Mucosa of rectum (tissue), 2 donors: ENCODE data around the gene SEL1L3.

Experiments
- H3K27ac ChIP-seq, 2 donors: one replicate each; pipeline ENCODE4 v1.7.0; 2013; ENCODE audit warnings: inconsistent platforms in 2 of 2, low read depth in 2 of 2, low read length in 2 of 2
- H3K27me3 ChIP-seq, 2 donors: one replicate each; pipeline ENCODE4 v1.7.0; 2013; ENCODE audit warnings: low read length in 2 of 2; ENCODE audit not compliant: control insufficient read depth in 2 of 2, insufficient read depth in 2 of 2
- H3K36me3 ChIP-seq, 2 donors: one replicate each; pipeline ENCODE4 v1.7.0; 2013; ENCODE audit warnings: low read length in 2 of 2; ENCODE audit not compliant: control insufficient read depth in 2 of 2, insufficient read depth in 2 of 2
- H3K4me1 ChIP-seq, 2 donors: one replicate each; pipeline ENCODE4 v1.7.0; 2013; ENCODE audit warnings: low read length in 2 of 2, mild to moderate bottlenecking in 1 of 2; ENCODE audit not compliant: control insufficient read depth in 2 of 2, insufficient read depth in 2 of 2
- H3K4me3 ChIP-seq, 2 donors: one replicate each; pipeline ENCODE4 v1.7.0; 2013; ENCODE audit warnings: low read length in 2 of 2
- H3K9ac ChIP-seq, 2 donors: one replicate each; pipeline ENCODE4 v1.7.0; 2013; ENCODE audit warnings: low read length in 2 of 2, low read depth in 1 of 2, mild to moderate bottlenecking in 1 of 2
- H3K9me3 ChIP-seq, 2 donors: one replicate each; pipeline ENCODE4 v1.7.0; 2013; ENCODE audit warnings: low read length in 2 of 2; ENCODE audit not compliant: control insufficient read depth in 2 of 2
- donor health status: healthy.
- donor health status: Normal muscosa, but diverticular disease.

SEL1L3 gene

DNA sequence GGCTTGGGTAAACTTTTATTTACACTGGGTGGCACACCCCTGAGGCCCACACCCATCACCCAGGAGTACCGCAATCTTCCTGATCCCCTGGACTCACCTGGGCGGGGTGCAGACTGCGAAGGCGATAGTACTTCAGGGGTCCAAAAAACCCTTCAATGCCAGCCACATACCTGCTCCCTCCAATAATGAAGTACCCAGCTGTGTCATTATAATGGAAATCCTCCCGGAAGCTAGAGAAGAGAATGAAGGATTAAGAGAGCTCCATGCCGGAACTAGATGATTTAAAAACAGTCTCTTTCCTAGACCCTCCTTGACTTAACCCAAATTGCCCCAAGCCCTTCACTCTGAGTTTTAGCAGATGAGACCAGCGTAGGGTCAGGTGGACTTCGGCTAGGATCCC, 40.9 kb downstream of the SEL1L3 start:
- Histone ChIP-seq H3K9me3 (no peaks in the 10 kb centered on the region), H3K4me1 (no peaks in the 10 kb centered on the region)

DNA sequence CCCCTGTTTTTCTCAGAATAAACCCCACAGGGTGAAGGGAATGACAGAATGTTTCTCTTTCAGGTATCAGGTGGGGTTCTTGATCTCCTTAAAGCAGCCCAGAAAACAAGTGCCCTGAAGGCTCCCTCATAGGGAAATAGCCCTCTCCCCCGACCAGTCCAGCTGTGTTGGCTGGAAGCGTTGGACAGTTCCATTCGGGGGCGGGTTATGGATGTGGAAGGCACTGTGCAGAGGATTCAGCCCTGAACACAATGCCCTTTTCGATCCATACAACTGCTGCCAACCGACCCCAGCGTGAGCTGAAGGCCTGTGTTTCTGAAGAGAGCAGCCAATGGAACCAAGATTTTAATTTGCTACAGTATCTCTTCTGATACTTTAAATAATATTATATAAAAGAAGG, 41.5 kb downstream of the SEL1L3 start:
- H3K36me3 ChIP-seq, result peaks cover 55 to 61% of the 10 kb centered on the region in 2 donors
- no peaks in the 10 kb centered on the region for H3K27me3 ChIP-seq
- H3K4me3 ChIP-seq, result no peak overlapping the region
- H3K27ac ChIP-seq, result no peak overlapping the region
- no peak overlapping the region for H3K9ac ChIP-seq
- H3K9me3 ChIP-seq, result no peaks in the 10 kb centered on the region
- no peaks in the 10 kb centered on the region for H3K4me1 ChIP-seq

More for the DNA sequence above, 40.9 kb downstream of the SEL1L3 start:
- H3K4me3 ChIP-seq, result no peak overlapping the region
- no peak overlapping the region for H3K27ac ChIP-seq
- no peaks in the 10 kb centered on the region for H3K27me3 ChIP-seq
- peaks cover 54% of the 10 kb centered on the region in 2 donors for H3K36me3 ChIP-seq
- H3K9ac ChIP-seq, result no peak overlapping the region

DNA sequence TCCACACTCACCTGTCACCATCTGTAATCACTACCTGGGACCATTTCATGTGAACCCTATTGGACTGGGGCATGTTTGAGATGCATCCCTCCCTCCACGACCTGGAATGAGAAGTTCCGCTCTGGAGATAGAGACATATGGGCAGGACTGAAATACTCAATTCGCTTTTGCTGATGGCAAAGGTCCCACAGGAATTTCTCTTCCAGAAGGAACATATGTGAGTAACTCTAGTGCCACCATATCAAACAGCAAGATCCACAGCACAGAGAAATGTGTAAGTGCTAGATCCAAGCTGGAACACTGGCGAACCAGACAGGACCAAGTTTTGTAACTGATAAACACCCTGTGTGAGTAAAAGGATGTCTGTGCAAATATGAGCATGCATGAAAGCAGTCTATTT, 43.9 kb downstream of the SEL1L3 start:
- Histone ChIP-seq H3K27ac (no peak overlapping the region), H3K9me3 (no peaks in the 10 kb centered on the region)

DNA sequence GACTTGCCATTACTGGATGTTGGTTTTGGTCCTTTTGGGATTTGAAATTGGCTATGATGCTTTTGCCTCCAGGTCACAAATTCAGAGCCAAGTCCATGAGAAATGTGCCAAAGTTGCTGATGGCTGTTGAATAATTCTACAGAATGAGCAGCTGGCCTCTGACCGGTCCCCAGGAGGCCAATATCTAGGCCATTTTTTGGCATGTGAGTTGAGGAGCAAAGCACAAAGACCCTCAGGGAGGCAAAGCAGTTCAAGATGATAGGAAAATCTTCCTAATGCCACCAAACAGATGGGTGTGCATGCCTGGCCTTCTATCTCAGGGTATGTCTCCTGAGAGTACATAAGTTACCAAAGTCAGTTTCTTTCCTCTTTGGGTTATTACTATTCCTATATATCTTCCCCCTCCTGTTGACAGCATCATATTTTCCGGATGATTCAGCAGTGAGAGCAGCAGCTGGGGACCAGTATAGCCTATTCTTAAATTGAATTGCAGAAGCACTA, 44.4 kb downstream of the SEL1L3 start:
- Histone ChIP-seq H3K4me3 (no peak overlapping the region), H3K36me3 (peaks cover 61 to 68% of the 10 kb centered on the region in 2 donors), H3K9ac (no peak overlapping the region), H3K27ac (no peak overlapping the region), H3K4me1 (peaks cover 0 to 2% of the 10 kb centered on the region in 2 donors), H3K27me3 (no peaks in the 10 kb centered on the region), H3K9me3 (no peaks in the 10 kb centered on the region)

More for the DNA sequence above, 43.9 kb downstream of the SEL1L3 start:
- H3K4me1 ChIP-seq, result peaks cover 0 to 2% of the 10 kb centered on the region in 2 donors
- H3K36me3 ChIP-seq, result peaks cover 60 to 64% of the 10 kb centered on the region in 2 donors
- H3K27me3 ChIP-seq, result no peaks in the 10 kb centered on the region
- H3K9ac ChIP-seq, result no peak overlapping the region
- H3K4me3 ChIP-seq, result no peak overlapping the region

DNA sequence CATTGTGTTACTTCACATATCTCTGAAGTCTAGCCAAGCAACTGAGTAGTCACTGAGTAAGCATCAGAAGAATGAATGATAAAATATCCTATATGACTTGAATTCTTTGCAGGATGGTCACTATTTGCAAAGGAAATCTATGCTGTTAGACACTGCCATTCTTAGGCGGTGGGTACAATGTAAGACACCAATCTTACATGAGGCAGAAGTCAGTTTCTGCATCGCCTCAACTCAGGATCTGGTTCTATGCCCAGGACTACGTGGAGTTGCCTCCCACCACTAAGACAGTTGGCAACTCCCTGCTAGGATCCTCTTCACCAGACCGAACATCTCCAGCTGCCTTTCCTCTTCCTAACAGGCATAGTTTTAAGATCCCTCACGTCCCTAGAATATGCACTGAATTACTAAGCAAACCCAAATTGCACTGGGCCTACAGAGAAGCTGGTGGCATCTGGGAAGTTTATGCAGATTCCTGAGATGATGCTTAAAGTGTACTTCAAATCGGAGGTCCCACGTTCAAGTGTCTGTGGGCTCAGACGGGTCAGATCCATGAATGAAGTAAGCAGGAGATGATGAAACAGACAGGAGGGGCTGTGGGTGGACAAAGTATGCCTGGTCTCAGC, 45.6 kb downstream of the SEL1L3 start:
- Histone ChIP-seq H3K4me1 (peaks cover 0 to 2% of the 10 kb centered on the region in 2 donors), H3K27me3 (no peaks in the 10 kb centered on the region), H3K36me3 (peaks cover 61 to 65% of the 10 kb centered on the region in 2 donors), H3K4me3 (no peak overlapping the region), H3K9ac (no peak overlapping the region), H3K9me3 (no peaks in the 10 kb centered on the region), H3K27ac (no peak overlapping the region)

DNA sequence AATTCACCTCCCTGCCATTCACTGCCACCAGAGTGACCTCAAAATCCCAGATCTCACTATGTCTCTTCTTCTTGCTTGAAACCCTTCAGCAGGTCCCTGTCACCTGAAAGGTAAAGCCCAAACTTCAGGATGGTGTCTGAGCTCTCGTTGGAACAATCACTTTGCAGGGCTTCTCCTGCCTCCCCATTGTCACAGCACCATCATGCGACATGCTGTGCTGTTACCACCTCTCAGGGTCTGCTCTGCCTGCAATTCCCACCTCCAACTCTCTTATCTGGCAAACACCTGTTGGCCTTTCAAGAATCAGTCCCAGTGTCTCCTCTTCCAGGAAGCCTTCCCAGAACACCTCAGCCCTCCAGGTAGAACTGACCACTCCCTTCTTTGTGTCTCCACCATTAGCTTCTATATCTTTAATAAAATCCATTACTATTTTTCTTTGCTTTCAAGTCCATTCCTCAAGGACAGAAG, 46.2 kb downstream of the SEL1L3 start:
- H3K4me3 ChIP-seq, result no peak overlapping the region
- peaks cover 0 to 2% of the 10 kb centered on the region in 2 donors for H3K4me1 ChIP-seq
- no peak overlapping the region for H3K27ac ChIP-seq
- H3K36me3 ChIP-seq, result peaks cover 64 to 65% of the 10 kb centered on the region in 2 donors
- no peak overlapping the region for H3K9ac ChIP-seq
- H3K27me3 ChIP-seq, result no peaks in the 10 kb centered on the region
- no peaks in the 10 kb centered on the region for H3K9me3 ChIP-seq

DNA sequence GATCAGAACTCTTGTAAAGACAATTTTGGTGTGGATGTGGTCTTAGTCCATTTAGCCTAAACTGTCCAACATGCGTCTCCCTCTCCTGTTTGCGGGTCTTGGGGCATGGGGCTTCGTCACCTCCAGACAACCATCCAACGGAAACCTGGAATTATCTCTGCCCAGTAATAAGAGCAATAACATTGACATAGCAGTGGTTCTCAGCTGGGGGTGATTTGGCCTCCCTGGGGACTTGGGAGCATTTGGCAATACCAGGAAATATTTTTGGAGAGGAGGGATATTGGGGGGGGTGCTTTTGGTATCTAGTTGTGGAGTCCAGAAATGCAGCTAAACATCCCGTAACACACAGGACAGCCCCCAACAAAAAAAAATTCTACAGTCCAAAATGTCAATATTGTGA, 47.2 kb downstream of the SEL1L3 start:
- no peaks in the 10 kb centered on the region for H3K27me3 ChIP-seq

DNA sequence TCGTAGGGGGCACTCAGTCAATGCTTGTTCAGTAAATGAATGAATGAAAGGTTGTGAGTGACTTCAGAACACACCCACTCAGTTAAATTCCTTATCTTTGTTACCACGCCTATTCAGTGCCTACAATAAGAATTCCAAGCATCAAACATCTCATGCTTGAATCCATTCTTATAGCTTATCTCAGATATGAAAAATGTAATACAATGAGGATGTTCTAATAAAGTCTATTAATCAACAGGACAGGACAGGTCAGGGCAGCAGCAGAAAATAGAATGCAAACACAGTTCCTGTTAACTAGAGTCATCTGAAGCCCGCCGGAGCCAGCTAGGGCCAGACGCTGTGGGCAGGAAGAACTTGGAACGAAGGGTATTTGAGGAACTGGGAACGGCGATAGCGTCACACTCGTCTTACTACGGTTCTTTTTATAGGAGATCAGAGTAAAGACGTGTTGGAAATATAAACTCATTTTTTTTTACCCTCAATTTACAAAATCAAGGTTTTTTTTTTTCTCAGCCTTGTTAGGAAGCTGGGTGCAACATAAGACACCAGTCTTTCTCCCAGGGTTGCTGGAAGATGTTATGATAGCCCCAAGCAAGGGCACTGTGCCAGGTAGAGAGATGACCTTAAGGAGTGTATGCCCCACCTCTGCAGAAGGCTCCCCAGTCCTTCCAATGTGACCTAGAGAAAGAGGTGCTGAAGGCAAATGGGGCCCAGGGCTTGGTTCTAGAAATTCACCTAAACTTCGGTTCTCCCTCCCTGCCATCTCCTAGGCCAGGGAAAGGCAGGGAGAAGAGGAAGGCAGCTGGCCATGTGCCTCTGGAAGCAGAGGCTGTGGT, 48.3 kb downstream of the SEL1L3 start:
- no peak overlapping the region for H3K27ac ChIP-seq
- H3K4me3 ChIP-seq, result no peak overlapping the region
- no peak overlapping the region for H3K9ac ChIP-seq
- H3K4me1 ChIP-seq, result peaks cover 2 to 8% of the 10 kb centered on the region in 2 donors
- H3K36me3 ChIP-seq, result peaks cover 51 to 62% of the 10 kb centered on the region in 2 donors
- no peaks in the 10 kb centered on the region for H3K27me3 ChIP-seq
- no peaks in the 10 kb centered on the region for H3K9me3 ChIP-seq

More for the DNA sequence above, 47.2 kb downstream of the SEL1L3 start:
- H3K4me3 ChIP-seq, result no peak overlapping the region
- peaks cover 0 to 2% of the 10 kb centered on the region in 2 donors for H3K4me1 ChIP-seq
- peaks cover 62 to 64% of the 10 kb centered on the region in 2 donors for H3K36me3 ChIP-seq
- no peak overlapping the region for H3K9ac ChIP-seq
- no peaks in the 10 kb centered on the region for H3K9me3 ChIP-seq
- H3K27ac ChIP-seq, result no peak overlapping the region

DNA sequence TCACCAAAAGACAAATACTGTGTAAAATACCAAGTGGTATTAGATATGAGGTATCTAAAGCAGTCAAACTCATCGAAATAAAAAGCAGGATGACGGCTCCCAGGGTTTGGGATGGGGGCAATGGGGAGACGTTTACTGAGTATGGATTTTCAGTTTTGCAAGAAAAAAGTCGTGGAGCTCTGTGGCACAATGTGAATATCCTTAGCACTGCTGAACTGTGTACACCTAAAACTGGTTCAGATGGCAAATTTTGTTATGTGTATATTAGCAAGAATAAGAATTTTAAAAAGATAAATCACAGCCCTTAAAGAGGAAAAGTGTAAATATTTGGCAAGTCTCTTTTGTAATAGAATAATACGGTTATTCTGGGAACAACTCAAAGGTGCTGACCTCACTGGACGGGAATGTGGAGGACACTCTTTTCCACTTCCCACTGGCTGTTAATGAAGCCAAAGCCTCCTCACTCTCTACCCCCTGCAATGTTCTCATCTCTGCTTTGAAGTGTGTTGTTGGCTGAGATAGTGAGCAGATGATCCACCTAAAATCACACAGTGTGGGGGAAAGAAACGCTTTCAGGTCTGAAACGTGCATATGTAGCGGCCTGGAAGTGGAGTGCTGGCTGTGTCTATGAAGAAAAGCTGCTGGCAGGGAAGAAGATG, 49.2 kb downstream of the SEL1L3 start:
- no peaks in the 10 kb centered on the region for H3K9me3 ChIP-seq
- no peak overlapping the region for H3K9ac ChIP-seq
- no peaks in the 10 kb centered on the region for H3K27me3 ChIP-seq
- H3K4me3 ChIP-seq, result no peak overlapping the region
- H3K4me1 ChIP-seq, result peaks cover 2 to 8% of the 10 kb centered on the region in 2 donors
- H3K36me3 ChIP-seq, result peaks cover 43 to 52% of the 10 kb centered on the region in 2 donors
- no peak overlapping the region for H3K27ac ChIP-seq
